G401.6 (cell line): ENCODE data around the gene DIMT1.

Source experiments
- FAIRE-seq: peaks from 2 replicates; lab custom pipeline; 2012; peaks lifted over from hg19 to GRCh38; lab: Jason Lieb, UNC

DIMT1 gene

GRCh38 chr5:62403411-62404250, at the start of gene DIMT1:
Gene DIMT1 (minus strand): TSS chr5:62403905. CDS start chr5:62403772, 133 bp downstream.
- FAIRE-seq, result peak; percentile 97

GRCh38 chr5:62450259-62450658, 46.6 kb upstream of the DIMT1 start:
- FAIRE-seq, result no peak

GRCh38 chr5:62448528-62448927, 44.8 kb upstream of the DIMT1 start:
- FAIRE-seq, result no peak

- FAIRE-seq, result no peak
Observed at GRCh38 chr5:62432621-62433064, 28.9 kb upstream of the DIMT1 start.

- no peak for FAIRE-seq
Observed at GRCh38 chr5:62431735-62432620, 28.3 kb upstream of the DIMT1 start.

- no peak for FAIRE-seq
Observed at GRCh38 chr5:62424763-62425162, 21.1 kb upstream of the DIMT1 start.

GRCh38 chr5:62421414-62421813, 17.7 kb upstream of the DIMT1 start:
- FAIRE-seq, result no peak

- FAIRE-seq, result no peak
Observed at GRCh38 chr5:62419609-62420008, 15.9 kb upstream of the DIMT1 start.

GRCh38 chr5:62418462-62419076, 14.9 kb upstream of the DIMT1 start:
- FAIRE-seq, result no peak

GRCh38 chr5:62413711-62414110, 10.0 kb upstream of the DIMT1 start:
- FAIRE-seq, result no peak

GRCh38 chr5:62412549-62413329, 9.0 kb upstream of the DIMT1 start, which contains the start of gene IPO11:
Gene IPO11 (plus strand): TSS chr5:62412763. CDS start chr5:62437280, 24,517 bp downstream.
- peak; percentile 99 for FAIRE-seq

GRCh38 chr5:62395210-62395950, 8.3 kb downstream of the DIMT1 start:
- FAIRE-seq, result no peak

GRCh38 chr5:62386824-62387223, 16.9 kb downstream of the DIMT1 start:
- FAIRE-seq, result no peak

GRCh38 chr5:62385816-62386400, 17.8 kb downstream of the DIMT1 start:
- peak; percentile 25 for FAIRE-seq

- FAIRE-seq, result no peak
Observed at GRCh38 chr5:62385131-62385530, 18.6 kb downstream of the DIMT1 start.

GRCh38 chr5:62376064-62376463, 27.6 kb downstream of the DIMT1 start:
- FAIRE-seq, result no peak

- no peak for FAIRE-seq
Observed at GRCh38 chr5:62375627-62376026, 28.1 kb downstream of the DIMT1 start.

GRCh38 chr5:62374090-62374489, 29.6 kb downstream of the DIMT1 start:
- no peak for FAIRE-seq

GRCh38 chr5:62373382-62373781, 30.3 kb downstream of the DIMT1 start:
- FAIRE-seq, result no peak

- no peak for FAIRE-seq
Observed at GRCh38 chr5:62372600-62372999, 31.1 kb downstream of the DIMT1 start.

GRCh38 chr5:62371409-62371808, 32.3 kb downstream of the DIMT1 start:
- FAIRE-seq, result peak; percentile 28
